HL-60 (cell line): ENCODE measurements around the gene MED4.

Experiments used
- DNase-seq, 2 experiments: peaks; one replicate each; pipeline ENCODE4 v3.0.0-alpha.2; 2010 to 2020; ENCODE audit warnings: low read depth in 1 of 2, low spot score in 1 of 2
- H3K27ac ChIP-seq: fragments of 250-450 bp; sonication (Bioruptor Pico); replicated peaks from 2 replicates; pipeline ENCODE4 v1.5.1; 2020; ENCODE audit warnings: mild to moderate bottlenecking, moderate library complexity
- H3K27me3 ChIP-seq: fragments of 250-450 bp; sonication (Bioruptor Pico); 2 replicates; pipeline ENCODE4 v1.5.1; 2021; ENCODE audit warnings: mild to moderate bottlenecking, moderate library complexity; ENCODE audit not compliant: insufficient read depth, poor library complexity, severe bottlenecking
- H3K4me3 ChIP-seq: replicated peaks from 2 replicates; pipeline ENCODE4 v1.5.1; 2011; ENCODE audit warnings: mild to moderate bottlenecking, control low read depth, low read length; ENCODE audit not compliant: insufficient read depth
- CTCF ChIP-seq: IDR thresholded peaks from one replicate; pipeline ENCODE4 v1.5.1; 2011; ENCODE audit warnings: low read length, control low read depth, inconsistent platforms; ENCODE audit not compliant: insufficient read depth
- GABPA ChIP-seq: IDR thresholded peaks from 2 replicates; pipeline ENCODE4 v1.6.1; 2012; ENCODE audit warnings: low read depth
- POLR2AphosphoS5 ChIP-seq: IDR thresholded peaks from 2 replicates; pipeline ENCODE4 v1.6.1; 2012; ENCODE audit warnings: low read depth
- REST ChIP-seq: IDR thresholded peaks from 2 replicates; pipeline ENCODE4 v1.6.1; 2012; ENCODE audit warnings: low read depth; ENCODE audit not compliant: insufficient replicate concordance
- SPI1 ChIP-seq: IDR thresholded peaks from 2 replicates; pipeline ENCODE4 v1.6.1; 2012; ENCODE audit warnings: low read depth, mild to moderate bottlenecking, borderline replicate concordance
- long read RNA-seq: library from polyadenylated mRNA; unstranded; transcript quantifications from one replicate; pipeline ENCODE4 v2.0.0, GENCODE V29; 2020

The MED4 gene
- long read RNA-seq, transcript MED4-202 (7 exons, 931 nt) = minor isoform, 44 of 273 reads
- long read RNA-seq, transcript MED4-201 (7 exons, 2,022 nt) = major isoform, 208 of 273 reads
- long read RNA-seq, partial matches to known transcripts = 4 of 273 reads
- long read RNA-seq, other reads (novel, unspliced or antisense) = 16 of 273 reads

GRCh38 chr13:48094781-48095502, at the start of gene MED4:
MED4 (minus strand) TSS chr13:48095104; CDS start chr13:48095078, 26 bp downstream.
- Histone ChIP-seq H3K27me3 (no peaks in the 10 kb centered on the region), H3K4me3 (peak within 1 kb of the TSS; percentile 95), H3K27ac (peak within 1 kb of the TSS; percentile 93)
- DNase-seq = peak; percentile 88 to 98
- TF ChIP-seq REST (peak; percentile 70), SPI1 (no peak), POLR2AphosphoS5 (peak; percentile 96), CTCF (peak; percentile 90), GABPA (peak; percentile 67)

- no peak for TF ChIP-seq GABPA
- TF ChIP-seq SPI1 = peak; percentile 75; the same call in 1 of the 2 replicates
- TF ChIP-seq POLR2AphosphoS5 = peak; percentile 46; the same call in 1 of the 2 replicates
- H3K27me3 ChIP-seq = no peaks in the 10 kb centered on the region
- H3K27ac ChIP-seq = peak overlapping the region; percentile 62
- no peak overlapping the region for H3K4me3 ChIP-seq
- DNase-seq = peak; percentile 51 to 91
These were observed 49.6 kb upstream of the MED4 start for GRCh38 chr13:48144413-48145035.

- no peak overlapping the region for H3K4me3 ChIP-seq
- peak in 1 of 2 experiments; percentile 44 for DNase-seq
- H3K27ac ChIP-seq = no peak overlapping the region
- TF ChIP-seq GABPA (no peak), SPI1 (0 out of 2 replicates have a peak, but pooled peaks have one; percentile 9)
- no peaks in the 10 kb centered on the region for H3K27me3 ChIP-seq
These were observed 47.5 kb upstream of the MED4 start for GRCh38 chr13:48142436-48142835.

- H3K4me3 ChIP-seq = no peak overlapping the region
- no peak for DNase-seq
- H3K27me3 ChIP-seq = no peaks in the 10 kb centered on the region
- H3K27ac ChIP-seq = no peak overlapping the region
- TF ChIP-seq GABPA (no peak), REST (no peak), CTCF (no peak), POLR2AphosphoS5 (no peak), SPI1 (no peak)
These were observed 43.4 kb upstream of the MED4 start for GRCh38 chr13:48138270-48138669.
